ENCODE data around the gene TMEM260. TPM values are rescaled to one million over a fixed set of nuclear protein-coding genes. Genes with fewer than 3 reads are reported as not detected.
"Not testable (repeated sequence)": the region's sequence is repeated elsewhere in the genome, so short reads cannot be mapped to it uniquely, and the experiment has no call there.

Gene TMEM260
- polyA plus RNA-seq, 12 donors = 11.2 to 18.7 (median 13.3) TPM; not detected in 1

GRCh38 chr14:56592746-56593544, 13.3 kb downstream of the TMEM260 start:
- no peak for DNase-seq

- no peak for DNase-seq
Observed at GRCh38 chr14:56594428-56594827, 14.8 kb downstream of the TMEM260 start.

GRCh38 chr14:56598519-56598918, 18.9 kb downstream of the TMEM260 start:
- no peak for DNase-seq

- DNase-seq = no peak
Observed at GRCh38 chr14:56603648-56604047, 24.1 kb downstream of the TMEM260 start.

DNA sequence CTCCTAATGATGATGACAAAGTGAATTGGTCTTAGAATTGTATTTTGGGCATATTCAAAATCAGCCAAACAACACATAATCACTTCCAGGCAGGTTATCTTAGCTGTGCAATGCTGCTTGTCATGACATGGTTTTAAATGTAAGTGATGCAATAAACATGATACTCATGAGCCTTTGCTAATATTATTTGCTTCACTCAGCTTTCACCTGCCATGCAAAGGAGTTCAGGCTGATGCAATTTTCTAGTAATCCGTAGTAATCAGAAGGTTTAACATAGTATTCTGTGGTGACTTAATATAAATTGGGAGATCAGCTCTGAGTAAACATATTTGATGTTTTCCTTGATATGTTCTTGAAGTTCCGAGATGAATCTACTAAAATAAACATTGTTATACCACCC, 29.1 kb downstream of the TMEM260 start:
- DNase-seq = no peak

DNA sequence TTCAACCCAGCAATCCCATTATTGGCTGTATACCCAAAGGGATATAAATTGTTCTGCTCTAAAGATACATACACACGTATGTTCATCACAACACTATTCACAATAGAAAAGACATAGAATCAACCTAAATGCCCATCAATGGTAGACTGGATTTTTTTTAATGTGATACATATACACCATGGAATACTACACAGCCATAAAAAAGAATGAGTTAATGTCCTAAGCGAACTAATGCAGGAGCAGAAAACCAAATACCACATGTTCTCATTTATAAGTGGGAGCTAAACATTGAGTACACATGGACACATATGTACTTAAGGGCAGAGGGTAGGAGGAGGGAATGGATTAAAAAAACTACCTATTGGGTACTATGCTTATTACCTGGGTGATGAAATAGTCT, 32.1 kb downstream of the TMEM260 start:
- DNase-seq = not testable (repeated sequence)

DNA sequence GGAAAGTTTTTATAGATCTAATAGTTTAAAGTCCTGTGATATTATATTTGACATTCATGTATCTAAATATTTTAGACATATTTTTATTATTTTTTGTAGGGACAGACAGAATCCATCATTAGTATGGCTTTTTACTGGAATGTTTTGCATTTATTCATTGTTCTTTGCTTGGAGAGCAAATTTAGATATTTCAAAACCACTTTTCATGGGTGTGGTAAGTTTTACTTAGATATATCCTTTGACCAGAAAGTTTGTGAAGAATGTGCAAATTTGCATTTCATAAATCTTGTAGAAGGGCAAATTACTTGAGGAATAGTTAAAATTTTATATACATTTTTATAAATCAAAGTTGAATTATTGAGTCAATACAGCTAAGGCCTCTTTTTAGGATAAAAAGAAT, 37.5 kb downstream of the TMEM260 start:
- DNase-seq = no peak

DNA sequence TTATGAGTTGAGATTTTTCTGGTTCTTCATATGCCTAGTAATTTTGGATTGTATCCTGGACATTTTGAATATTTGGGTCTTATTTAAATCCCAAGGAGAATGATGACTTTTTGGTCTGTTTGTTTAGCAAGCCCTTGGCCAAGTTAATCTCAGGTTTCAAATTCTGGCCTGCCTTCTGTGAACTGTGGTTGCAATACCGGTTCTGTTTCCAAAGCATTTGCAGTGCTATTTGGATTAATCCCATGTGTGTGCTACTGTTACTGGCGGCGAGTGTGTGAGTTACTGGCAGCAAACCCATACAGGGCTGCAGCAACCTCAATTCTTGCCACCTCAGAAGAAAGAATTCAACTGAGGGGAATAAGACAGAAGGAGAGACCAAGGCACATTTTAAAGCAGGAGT, 51.1 kb downstream of the TMEM260 start:
- no peak for DNase-seq

GRCh38 chr14:56632195-56632594, 52.6 kb downstream of the TMEM260 start:
- DNase-seq = no peak

DNA sequence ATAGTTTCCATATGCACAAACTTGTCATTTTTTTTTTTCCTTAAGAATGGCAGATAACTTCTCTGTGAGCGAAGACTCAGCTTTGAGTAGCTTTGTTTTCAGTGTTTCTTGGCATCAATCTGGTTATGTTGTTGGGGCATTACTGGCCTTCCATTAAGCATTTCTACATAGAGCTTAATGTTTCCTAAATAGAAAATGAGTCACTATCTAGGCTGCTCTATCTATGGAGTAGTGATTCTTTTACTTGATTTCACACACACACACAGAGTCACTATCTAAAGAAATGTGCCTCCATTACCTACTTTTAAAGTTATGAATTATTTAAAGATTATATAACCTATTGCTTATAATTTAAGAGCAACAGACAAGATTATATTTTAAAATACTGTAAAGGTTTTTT, 53.9 kb downstream of the TMEM260 start:
- DNase-seq = no peak

GRCh38 chr14:56635041-56635440, 55.4 kb downstream of the TMEM260 start:
- DNase-seq = no peak

- DNase-seq = no peak
Observed at GRCh38 chr14:56647493-56647892, 67.9 kb downstream of the TMEM260 start.

GRCh38 chr14:56648508-56649301, 69.1 kb downstream of the TMEM260 start:
- DNase-seq = no peak

- no peak for DNase-seq
Observed at GRCh38 chr14:56649382-56649781, 69.8 kb downstream of the TMEM260 start.

DNA sequence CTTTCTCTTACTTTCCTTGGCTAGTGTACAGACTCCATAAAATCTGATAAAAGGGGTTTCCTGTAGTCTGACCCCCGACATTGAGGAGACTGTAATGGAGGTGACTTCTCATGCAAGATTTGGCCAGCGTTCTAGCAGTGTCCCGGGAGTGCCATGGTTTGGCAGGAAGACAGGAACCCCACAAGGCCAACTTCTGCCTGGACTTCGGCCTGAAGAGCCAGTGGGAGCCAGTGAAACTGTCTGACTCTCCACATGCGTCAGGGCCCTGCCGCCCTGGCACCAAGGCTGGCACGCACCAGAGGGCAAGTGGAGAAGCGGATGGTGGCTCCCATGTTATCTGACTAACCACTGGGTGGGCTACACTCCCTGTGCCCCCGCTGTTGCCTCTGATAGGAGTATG, 70.5 kb downstream of the TMEM260 start:
- DNase-seq = no peak

- DNase-seq = no peak
Observed at GRCh38 chr14:56650979-56651378, 71.4 kb downstream of the TMEM260 start.

DNA sequence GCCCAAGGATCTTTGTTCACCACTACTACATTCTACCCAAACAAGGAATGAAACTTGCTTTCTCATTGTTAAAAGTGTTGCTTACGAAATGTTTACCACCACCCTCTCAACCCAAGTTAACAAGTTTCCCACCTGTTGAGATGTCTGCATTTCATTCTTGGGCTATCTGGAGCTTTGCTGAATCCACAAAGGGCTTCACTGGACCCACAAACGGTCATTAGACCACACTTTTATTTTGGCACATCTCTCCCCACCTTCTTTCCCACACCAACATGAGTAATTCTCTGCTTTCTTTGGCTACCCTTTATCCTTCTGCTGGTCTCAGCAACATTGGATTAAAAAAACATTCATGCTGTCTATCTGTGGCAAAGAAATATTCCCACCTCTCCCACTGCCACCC, 78.0 kb downstream of the TMEM260 start:
- DNase-seq = no peak

DNA sequence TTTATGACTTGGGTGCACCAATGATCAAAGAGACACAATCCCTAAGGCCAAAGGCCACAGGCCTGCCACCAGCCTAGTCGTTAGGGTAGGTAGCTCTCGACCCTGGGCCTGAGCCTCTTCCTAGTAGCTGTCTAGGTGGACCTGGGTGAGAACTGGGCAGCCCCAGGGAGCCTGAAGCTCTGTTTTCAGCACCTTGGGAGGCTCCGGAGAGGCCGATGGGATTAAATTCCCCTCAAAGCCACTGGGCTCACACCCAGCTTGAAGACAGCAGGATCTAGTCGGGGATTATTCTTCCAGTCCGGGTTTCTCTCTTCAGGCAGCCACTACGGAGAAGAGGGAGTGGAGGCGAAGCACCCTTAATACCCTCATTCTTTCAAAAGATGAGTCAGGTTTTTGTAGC, 79.8 kb downstream of the TMEM260 start:
- DNase-seq = no peak

GRCh38 chr14:56659964-56660551, 80.5 kb downstream of the TMEM260 start:
- DNase-seq = peak; percentile 15

GRCh38 chr14:56660677-56661389, 81.2 kb downstream of the TMEM260 start:
- no peak for DNase-seq

- no peak for DNase-seq
Observed at GRCh38 chr14:56661478-56661877, 81.9 kb downstream of the TMEM260 start.

- DNase-seq = no peak
Observed at GRCh38 chr14:56664811-56665421, 85.3 kb downstream of the TMEM260 start.
